Stimulated activated CD8-positive, alpha-beta memory T cell treated with anti-CD3 and anti-CD28 coated beads, Interleukin-4, amount 100 ng/mL, for 4 hours (primary cell): Measurements from ENCODE around the gene LIPT1.
A peak's percentile ranks its signal among the peaks of the same experiment; 100 is the strongest.
"Not testable (repeated sequence)": the region's sequence is repeated elsewhere in the genome, so short reads cannot be mapped to it uniquely, and the experiment has no call there.

Experiments used
- DNase-seq, 2 donors: peaks; one replicate each; pipeline ENCODE4 v3.0.0-alpha.2; 2020; ENCODE audit warnings: low read depth in 2 of 2, low spot score in 1 of 2

The LIPT1 gene

DNA sequence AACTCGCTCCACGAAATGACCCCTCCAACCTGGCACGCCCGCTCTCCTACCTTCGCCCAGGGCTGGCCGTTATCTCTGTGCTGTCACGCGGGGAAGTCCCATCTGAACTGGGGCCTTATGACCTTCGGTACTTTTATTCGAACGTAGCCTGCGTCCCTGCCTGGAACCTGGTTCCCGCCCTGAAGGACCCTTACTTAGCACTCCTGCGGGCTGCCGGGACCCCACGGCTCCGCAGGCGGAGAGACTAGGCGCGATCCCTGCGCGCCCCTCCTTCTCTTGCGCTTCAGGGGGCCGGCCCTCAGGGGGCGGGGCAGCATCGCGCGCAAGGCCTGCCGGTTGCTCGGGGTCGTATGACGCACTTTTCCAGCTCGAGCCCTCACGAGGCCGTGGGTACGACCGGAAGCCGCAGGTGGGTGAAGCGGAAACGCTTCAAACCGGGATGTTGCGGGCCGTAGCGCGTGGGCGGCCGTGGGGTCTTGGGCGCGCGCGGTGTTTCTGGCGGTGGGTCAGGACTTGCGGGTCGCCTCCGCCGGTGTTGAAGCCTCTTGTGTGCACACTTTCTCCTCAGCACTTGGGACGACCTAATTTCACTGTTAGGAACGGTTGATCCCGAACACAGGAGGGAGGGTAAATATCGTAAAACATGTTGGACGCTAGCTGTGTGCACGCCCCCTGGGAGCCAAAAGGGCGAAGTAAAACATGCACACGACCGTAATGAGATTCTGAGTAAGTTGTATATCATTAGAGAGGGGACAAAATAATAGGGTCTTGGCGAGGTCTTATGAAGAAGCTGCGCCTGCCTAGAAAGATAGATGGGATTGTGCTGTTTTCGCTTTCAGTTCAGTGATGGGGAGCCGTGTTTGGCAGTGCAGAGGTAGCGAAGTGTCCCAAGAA, at the start of gene LIPT1, which contains the start of gene TSGA10:
TSS of gene LIPT1 (plus strand) at position 325 of the 894 bp plus-strand sequence. CDS start 6,991 bp downstream, outside the sequence.
TSS of gene TSGA10 (minus strand) at position 300 of the 894 bp plus-strand sequence. CDS start 45,503 bp downstream, outside the sequence.
- peak; percentile 85 to 89 for DNase-seq

DNA sequence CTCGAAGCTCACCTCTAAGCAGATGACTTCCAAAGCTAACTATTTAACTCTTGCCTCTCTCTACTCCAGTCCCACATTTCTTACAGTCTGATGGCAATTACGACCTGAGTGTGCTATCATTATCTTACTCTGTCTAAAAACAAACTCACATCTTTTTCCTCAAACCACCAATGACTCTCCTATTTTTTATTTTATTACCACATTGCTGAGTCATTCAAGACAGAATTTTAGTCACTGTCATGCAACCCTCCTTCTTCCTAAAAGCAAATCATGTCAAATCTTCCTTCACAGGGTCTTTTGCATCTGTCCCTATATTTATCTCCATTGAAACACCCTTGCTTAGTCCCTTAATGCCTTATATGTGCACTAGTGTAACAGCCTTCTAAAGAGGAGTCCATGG, 47.9 kb upstream of the LIPT1 start:
- no peak for DNase-seq

DNA sequence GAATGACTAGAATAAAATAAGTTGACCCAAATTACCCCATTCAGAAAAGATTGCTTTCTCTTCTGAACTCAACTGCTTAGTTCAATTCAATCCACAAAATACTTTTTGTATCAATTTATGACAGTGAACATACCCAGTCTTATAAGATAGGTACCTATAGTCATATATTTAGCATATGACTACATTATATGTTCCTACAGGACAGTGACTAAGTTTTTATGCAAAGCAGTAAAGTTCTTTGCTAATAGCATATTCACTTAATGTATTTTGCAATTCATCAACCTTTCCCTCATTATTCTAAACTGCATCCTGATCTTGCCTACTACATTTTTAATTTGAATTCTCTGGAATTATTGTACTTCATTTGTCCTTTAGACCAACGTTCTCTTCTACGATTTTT, 43.5 kb upstream of the LIPT1 start:
- no peak for DNase-seq

DNA sequence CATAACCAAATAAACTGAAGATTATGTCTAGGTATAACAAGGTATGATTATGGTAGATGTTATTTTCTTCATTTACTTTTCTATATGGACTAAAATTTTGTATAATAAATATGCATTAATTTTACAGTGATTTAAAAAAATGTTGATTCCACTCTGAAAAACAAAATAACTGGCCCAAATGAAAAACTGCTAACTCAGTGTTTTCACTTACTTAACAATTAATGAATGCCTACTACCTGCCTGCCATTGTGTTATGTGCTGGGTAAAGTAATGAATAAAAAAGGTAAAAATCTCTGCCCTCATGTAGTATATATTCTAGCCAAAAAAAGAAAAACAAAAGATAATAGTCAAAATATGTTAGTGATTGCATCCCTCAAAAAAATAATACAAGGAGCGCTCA, 42.8 kb upstream of the LIPT1 start:
- DNase-seq, result no peak

GRCh38 chr2:99112617-99113016, 42.1 kb upstream of the LIPT1 start:
- no peak for DNase-seq

- DNase-seq, result no peak
These were observed 26.8 kb upstream of the LIPT1 start for GRCh38 chr2:99127981-99128380.

DNA sequence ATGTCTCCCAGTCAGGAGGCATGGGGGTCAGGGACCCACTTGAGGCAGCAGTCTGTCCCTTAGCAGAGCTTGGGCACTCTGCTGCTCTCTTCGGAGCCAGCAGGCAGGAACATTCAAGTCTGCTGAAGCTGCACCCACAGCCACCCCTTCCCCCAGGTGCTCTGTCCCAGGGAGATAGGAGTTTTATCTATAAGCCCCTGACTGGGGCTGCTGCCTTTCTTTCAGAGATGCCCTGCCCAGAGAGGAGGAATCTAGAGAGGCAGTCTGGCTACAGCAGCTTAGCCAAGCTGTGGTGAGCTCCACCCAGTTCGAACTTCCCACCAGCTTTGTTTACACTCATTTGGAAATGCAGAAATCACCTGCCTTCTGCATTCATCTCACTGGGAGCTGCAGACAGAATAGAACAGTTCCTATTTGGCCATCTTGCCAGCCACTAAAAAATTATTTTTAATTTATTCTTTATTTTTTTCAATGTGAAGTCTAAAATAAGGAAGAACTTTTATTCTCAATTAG, 19.7 kb upstream of the LIPT1 start:
- DNase-seq, result not testable (repeated sequence)

DNA sequence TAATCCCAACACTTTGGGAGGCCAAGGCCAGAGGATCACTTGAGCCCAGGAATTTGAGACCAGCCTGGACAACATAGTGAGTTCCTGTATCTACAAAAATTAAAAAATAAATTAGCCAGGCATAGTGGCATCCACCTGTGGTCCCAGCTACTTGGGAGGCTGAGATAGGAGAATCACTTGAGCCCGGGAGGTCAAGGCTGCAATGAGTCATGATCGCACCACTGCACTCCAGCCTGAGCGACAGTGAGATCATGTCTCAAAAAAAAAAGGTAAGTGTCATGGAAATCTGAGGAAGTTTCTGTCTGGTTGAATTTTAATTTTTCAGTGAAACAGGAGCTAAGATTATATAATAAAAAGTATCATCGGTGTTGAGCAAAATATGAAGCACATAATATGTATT, 15.8 kb upstream of the LIPT1 start:
- no peak for DNase-seq

- no peak for DNase-seq
These were observed 14.5 kb upstream of the LIPT1 start for GRCh38 chr2:99140056-99140859.

GRCh38 chr2:99140860-99141109, 14.0 kb upstream of the LIPT1 start:
- DNase-seq, result no peak

- peak; percentile 94 to 95 for DNase-seq
These were observed 13.4 kb upstream of the LIPT1 start, which contains the start of gene C2orf15 for GRCh38 chr2:99141110-99142108. Gene C2orf15 (plus strand): TSS chr2:99141707. CDS start chr2:99150559, 8,852 bp downstream.

DNA sequence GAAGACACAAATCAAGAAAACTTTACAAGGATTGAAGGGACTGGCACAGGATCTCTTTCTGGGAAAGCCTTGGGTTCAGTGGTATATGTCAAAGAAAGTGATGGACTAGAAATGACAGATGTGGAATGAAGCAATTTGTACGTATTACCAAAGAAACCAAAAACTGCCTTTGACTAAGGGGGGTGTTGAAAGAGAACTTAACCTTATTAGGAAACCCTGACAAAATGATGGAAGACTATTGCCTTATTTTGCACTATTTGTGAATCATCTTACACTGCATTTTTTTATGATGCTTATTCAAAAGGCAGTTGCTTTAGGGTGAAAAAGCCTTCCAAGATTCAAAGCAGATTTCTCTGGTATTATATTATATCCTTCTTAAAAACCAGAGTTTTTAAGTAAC, 4.1 kb upstream of the LIPT1 start:
- no peak for DNase-seq

DNA sequence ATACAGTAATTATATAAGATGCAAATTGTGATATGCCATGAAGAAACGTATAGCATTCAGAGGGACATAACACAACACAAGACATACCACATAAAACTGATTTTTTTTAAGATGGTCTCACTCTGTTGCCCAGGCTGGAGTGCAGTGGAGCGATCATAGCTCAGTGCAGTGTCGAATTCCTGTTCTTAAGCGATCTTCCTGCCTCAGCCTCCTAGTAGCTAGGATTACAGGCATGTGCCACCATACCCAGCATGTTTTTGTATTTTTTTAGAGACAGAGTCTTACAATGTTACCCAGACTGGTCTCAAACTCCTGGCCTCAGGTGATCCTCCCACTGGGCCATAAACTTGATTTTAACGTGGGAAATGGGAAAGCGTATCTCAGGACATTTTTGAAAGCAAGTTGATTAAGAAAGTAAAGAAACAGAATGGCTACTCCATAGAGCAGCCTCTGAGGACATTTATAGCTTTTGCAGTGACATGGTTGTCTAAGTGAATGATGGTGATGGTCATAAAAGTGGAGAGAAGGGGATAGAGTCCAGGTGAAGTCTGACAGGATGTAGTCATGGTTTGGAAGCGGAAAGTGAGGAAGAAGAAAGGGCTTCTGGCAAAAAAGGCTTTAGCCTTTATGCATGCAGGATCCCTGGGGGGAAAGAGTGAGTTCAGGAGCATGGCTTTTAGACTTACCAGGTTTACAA, 2.4 kb upstream of the LIPT1 start:
- DNase-seq, result no peak

GRCh38 chr2:99153921-99154604, 704 bp upstream of the LIPT1 start:
- no peak for DNase-seq

GRCh38 chr2:99156891-99157290, 2.1 kb downstream of the LIPT1 start:
- DNase-seq, result no peak

DNA sequence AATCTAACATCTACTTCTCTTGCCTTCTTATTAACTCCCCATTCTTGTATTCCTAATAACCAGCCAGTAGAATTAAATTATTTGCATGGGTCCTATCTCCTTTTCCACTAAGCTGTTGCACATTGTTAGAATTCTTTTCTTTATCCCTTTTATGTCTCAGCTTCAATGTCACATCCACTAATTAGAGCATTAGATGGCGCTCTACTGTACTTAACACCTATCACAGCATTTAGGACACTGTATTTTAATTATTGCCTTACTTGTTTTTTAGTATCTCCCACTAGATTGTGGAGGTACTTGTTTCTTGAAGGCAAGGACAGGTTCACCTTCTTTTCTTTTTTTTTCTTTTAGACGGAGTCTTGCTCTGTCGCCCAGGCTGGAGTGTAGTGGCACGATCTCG, 3.8 kb downstream of the LIPT1 start:
- no peak for DNase-seq

DNA sequence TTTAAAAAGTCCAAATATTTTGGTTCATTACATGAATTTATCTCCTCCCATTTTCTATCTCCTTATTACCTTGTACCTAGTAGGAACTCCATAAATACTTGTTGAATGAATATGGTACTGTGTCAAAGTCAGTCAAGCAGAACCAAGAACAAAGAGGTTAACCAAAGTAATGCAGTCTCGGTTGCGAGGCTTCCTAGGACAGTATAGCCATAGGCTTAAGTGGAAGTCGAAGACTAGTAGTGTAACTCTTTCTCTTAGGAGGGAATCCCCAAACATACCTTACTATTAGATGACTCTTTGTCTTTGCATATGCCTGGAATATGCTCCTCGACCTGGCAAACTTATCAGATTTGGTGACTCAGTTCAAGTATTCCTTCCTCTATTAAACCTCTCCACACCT, 4.8 kb downstream of the LIPT1 start:
- no peak for DNase-seq

GRCh38 chr2:99166218-99166617, 11.5 kb downstream of the LIPT1 start:
- DNase-seq, result no peak

DNA sequence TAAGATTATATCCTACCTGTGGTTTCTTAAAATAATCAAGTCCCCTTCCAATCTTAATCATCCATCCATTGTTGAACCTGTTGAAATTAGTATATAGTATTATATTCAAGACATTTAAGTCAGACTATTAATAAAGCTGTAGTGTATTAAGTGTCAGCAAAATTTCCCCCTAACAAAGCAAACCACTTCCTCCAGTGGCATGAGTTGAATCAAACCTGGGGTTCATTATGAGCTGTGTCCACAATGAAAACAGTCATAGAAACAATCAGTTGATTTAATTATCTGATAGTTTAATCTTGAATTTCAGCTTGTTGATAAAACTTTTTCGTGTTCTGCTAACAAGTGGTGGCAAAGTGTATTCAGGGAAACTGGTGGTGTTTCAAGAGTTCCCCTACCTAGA, 14.8 kb downstream of the LIPT1 start:
- DNase-seq, result no peak
